ENCODE data around the gene COPB1. TPM values are rescaled to one million over a fixed set of nuclear protein-coding genes. Genes with fewer than 3 reads are reported as not detected.

Gene COPB1
- total RNA-seq, 3 donors from 2014 or later (not counting 1 experiment from before 2014, with no cell fraction given): 77.1 to 83.8 (median 80.4) TPM

DNA sequence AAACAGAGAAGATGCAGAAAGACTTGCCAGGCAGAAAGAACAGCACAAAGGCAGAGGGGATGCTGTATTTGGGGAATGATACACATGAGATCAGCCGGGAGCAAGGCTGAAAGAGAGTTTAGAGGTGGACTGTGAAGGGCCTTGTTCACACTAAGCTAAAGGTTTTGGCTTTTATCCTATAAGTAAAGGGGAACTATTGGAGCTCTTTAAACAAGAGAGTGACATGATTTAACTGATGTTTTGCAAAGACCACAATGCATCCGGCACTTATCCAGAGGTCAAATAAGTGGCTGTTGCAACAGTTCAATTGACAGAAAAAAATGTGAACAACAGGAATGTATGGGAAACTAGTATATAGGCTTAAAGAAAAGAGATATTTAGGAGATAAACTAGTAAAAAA is 76.0 kb downstream of the COPB1 start:
- 54% methylated on average over 2 of the region's 2 CpGs for WGBS (ENCODE audit: insufficient coverage)
- Mint-ChIP-seq H3K9me3 (no peaks in the 10 kb centered on the region), H3K27me3 (ENCODE audit: low read depth in 2 of 2) (peaks cover 0 to 5% of the 10 kb centered on the region in 2 donors), H3K4me3 (no peak overlapping the region), H3K27ac (no peak overlapping the region), H3K4me1 (peaks cover 3 to 5% of the 10 kb centered on the region in 2 donors), H3K36me3 (no peaks in the 10 kb centered on the region)
- no peaks in the 10 kb centered on the region for H3K27me3 ChIP-seq (ENCODE audit: control insufficient read depth, insufficient read depth, low read length)
- ATAC-seq (no peak), DNase-seq (no peak)
- H3K4me1 ChIP-seq (ENCODE audit: control insufficient read depth, insufficient read depth, low read length): peaks cover 7% of the 10 kb centered on the region
- intact Hi-C loops (cut with micrococcal nuclease): no loop called here
- H3K9me3 ChIP-seq (ENCODE audit: control insufficient read depth, insufficient read depth, low read length): no peaks in the 10 kb centered on the region
- H3K27ac ChIP-seq (ENCODE audit: low read length): no peak overlapping the region
- TF ChIP-seq, protein P1, sequence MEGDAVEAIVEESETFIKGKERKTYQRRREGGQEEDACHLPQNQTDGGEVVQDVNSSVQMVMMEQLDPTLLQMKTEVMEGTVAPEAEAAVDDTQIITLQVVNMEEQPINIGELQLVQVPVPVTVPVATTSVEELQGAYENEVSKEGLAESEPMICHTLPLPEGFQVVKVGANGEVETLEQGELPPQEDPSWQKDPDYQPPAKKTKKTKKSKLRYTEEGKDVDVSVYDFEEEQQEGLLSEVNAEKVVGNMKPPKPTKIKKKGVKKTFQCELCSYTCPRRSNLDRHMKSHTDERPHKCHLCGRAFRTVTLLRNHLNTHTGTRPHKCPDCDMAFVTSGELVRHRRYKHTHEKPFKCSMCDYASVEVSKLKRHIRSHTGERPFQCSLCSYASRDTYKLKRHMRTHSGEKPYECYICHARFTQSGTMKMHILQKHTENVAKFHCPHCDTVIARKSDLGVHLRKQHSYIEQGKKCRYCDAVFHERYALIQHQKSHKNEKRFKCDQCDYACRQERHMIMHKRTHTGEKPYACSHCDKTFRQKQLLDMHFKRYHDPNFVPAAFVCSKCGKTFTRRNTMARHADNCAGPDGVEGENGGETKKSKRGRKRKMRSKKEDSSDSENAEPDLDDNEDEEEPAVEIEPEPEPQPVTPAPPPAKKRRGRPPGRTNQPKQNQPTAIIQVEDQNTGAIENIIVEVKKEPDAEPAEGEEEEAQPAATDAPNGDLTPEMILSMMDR (IDR thresholded peaks at IDR 0.05): no peak
- no peaks in the 10 kb centered on the region for H3K36me3 ChIP-seq (ENCODE audit: control insufficient read depth, insufficient read depth, low read length)
- H3K4me3 ChIP-seq (ENCODE audit: low read length): no peak overlapping the region

DNA sequence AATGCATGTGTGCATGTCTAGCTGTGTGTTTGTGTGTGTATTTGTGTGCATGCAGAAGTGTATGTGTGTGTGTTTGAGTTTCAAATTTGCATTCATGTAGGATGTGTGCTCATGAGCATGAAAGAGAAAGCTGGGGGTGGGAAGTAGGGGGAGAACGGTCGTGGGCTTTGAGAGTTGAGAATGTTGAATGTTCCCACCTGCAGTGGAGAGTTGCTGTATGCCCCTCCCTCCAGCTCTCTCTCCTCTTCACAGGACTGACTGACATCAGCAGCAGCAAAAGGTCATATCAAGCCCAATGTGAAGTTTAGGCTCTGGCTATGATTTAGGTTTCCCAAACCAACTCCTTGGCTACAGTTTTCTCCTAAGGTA is 76.8 kb downstream of the COPB1 start:
- WGBS (ENCODE audit: insufficient coverage): no CpG with 5 or more reads among the region's 2 CpGs

GRCh38 chr11:14422052-14422813 is 77.4 kb downstream of the COPB1 start:
- Mint-ChIP-seq H3K27me3 (ENCODE audit: low read depth in 2 of 2) (peaks cover 0 to 5% of the 10 kb centered on the region in 2 donors), H3K4me3 (no peak overlapping the region)
- no peak overlapping the region for H3K27ac ChIP-seq (ENCODE audit: low read length)

More for the DNA sequence above, 76.8 kb downstream of the COPB1 start:
- intact Hi-C loops (cut with micrococcal nuclease): no loop called here
- Mint-ChIP-seq H3K36me3 (no peaks in the 10 kb centered on the region), H3K9me3 (no peaks in the 10 kb centered on the region), H3K4me3 (no peak overlapping the region), H3K27me3 (ENCODE audit: low read depth in 2 of 2) (peaks cover 0 to 5% of the 10 kb centered on the region in 2 donors), H3K4me1 (peaks cover 7 to 9% of the 10 kb centered on the region in 2 donors), H3K27ac (no peak overlapping the region)
- Histone ChIP-seq H3K27ac (ENCODE audit: low read length) (no peak overlapping the region), H3K9me3 (ENCODE audit: control insufficient read depth, insufficient read depth, low read length) (no peaks in the 10 kb centered on the region), H3K4me1 (ENCODE audit: control insufficient read depth, insufficient read depth, low read length) (peaks cover 7% of the 10 kb centered on the region), H3K27me3 (ENCODE audit: control insufficient read depth, insufficient read depth, low read length) (no peaks in the 10 kb centered on the region), H3K4me3 (ENCODE audit: low read length) (no peak overlapping the region), H3K36me3 (ENCODE audit: control insufficient read depth, insufficient read depth, low read length) (no peaks in the 10 kb centered on the region)
- DNase-seq (no peak), ATAC-seq (no peak)
- TF ChIP-seq, protein P1 (IDR thresholded peaks at IDR 0.05): no peak

More at GRCh38 chr11:14422052-14422813, 77.4 kb downstream of the COPB1 start:
- 59% methylated on average over 13 of the region's 15 CpGs for WGBS (ENCODE audit: insufficient coverage)
- DNase-seq: no peak
- Histone ChIP-seq H3K27me3 (ENCODE audit: control insufficient read depth, insufficient read depth, low read length) (no peaks in the 10 kb centered on the region), H3K36me3 (ENCODE audit: control insufficient read depth, insufficient read depth, low read length) (no peaks in the 10 kb centered on the region), H3K4me3 (ENCODE audit: low read length) (no peak overlapping the region), H3K4me1 (ENCODE audit: control insufficient read depth, insufficient read depth, low read length) (peaks cover 7% of the 10 kb centered on the region), H3K9me3 (ENCODE audit: control insufficient read depth, insufficient read depth, low read length) (no peaks in the 10 kb centered on the region)
- Mint-ChIP-seq H3K27ac (no peak overlapping the region), H3K9me3 (no peaks in the 10 kb centered on the region), H3K4me1 (peaks cover 12 to 15% of the 10 kb centered on the region in 2 donors), H3K36me3 (no peaks in the 10 kb centered on the region)
- intact Hi-C loops (cut with micrococcal nuclease): no loop called here
- ATAC-seq: no peak
- TF ChIP-seq, protein P1 (IDR thresholded peaks at IDR 0.05): no peak
